Measurements from ENCODE around the gene IL17F.
A peak's percentile ranks its signal among the peaks of the same experiment; 100 is the strongest.

The IL17F gene

DNA sequence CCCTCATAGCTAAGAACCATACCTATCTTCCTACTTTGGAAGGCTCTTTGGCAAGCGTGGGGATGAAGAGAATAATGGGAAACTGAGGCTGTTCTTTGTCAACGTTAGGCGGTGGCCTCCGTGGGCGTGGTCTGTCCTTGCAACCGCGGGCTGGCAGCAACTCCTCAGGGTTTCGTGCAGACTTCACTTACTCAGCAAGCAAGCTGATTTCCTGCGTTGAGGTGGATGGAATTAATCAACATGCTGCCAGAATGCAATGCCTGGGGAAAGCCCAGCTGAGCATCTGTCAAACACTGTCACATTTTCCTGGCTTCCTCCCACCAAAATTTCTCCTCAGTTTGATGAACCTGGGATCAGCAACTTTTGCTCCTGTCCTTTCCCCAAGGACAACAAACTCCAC lies 9.2 kb upstream of the IL17F start:
- in situ Hi-C loops (cut with MboI; ENCODE audit: low pct_unique_long_range_greater_than_20kb, low sequenced_read_pairs): no loop called here
- DNase-seq: no peak

DNA sequence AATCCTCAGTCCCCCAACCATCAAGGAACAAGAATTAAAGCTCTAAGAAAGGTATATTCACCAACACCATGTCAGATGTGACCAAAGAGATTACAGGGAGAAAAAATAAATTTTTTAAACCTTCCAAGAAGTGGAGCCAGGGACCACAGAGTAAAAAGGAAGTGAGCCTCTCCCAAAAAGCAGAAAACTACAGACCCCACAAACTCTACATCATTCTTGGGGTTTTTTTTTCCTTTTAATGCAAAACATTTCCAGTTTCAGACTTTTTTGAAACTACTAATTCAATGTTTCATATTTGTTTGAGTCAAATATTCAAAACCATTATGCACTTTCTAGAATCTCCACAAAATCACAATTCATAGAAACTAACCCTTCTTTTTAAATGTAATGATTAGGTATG lies 6.8 kb upstream of the IL17F start:
- no peak for DNase-seq
- in situ Hi-C loops (cut with MboI; ENCODE audit: low pct_unique_long_range_greater_than_20kb, low sequenced_read_pairs): no loop called here

DNA sequence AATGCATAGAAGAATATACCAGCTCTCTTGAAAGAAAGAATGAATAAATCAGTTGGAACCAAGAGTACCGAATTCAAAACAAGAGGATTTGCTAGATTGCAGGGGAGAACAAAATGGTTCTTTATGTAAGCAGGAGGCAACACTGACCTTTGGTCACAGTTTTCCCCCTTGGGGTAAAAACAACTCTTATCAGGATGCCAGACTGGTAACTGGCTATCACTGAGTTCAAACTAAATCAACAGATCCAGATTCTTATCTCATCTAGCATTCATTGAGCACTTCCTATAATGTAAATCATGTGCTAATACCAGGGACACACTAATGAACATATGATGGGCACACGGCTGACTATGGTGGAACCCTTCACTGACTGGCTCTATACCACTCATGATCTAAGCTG lies 4.8 kb upstream of the IL17F start:
- in situ Hi-C loops (cut with MboI; ENCODE audit: low pct_unique_long_range_greater_than_20kb, low sequenced_read_pairs): no loop called here
- DNase-seq: no peak

DNA sequence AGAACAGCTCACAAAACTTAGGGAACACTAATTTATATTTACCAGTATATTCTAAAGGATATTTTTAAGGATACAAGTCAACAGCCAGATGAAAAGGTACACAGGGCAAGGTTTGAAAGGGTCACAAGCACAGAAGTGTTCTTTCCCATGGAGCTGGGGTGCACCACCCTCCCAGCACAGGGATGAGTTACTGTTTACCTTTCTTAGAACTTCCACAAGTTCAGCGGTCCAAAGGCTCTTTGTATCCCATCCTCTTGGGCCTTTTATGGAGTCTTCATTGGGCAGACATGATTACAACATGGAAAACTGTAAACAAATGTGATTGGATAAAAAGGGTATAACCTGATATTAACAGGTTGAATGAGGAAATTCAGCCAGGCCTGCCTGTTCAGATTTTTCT lies 1.1 kb upstream of the IL17F start:
- in situ Hi-C loops (cut with MboI; ENCODE audit: low pct_unique_long_range_greater_than_20kb, low sequenced_read_pairs): no loop called here
- no peak for DNase-seq

DNA sequence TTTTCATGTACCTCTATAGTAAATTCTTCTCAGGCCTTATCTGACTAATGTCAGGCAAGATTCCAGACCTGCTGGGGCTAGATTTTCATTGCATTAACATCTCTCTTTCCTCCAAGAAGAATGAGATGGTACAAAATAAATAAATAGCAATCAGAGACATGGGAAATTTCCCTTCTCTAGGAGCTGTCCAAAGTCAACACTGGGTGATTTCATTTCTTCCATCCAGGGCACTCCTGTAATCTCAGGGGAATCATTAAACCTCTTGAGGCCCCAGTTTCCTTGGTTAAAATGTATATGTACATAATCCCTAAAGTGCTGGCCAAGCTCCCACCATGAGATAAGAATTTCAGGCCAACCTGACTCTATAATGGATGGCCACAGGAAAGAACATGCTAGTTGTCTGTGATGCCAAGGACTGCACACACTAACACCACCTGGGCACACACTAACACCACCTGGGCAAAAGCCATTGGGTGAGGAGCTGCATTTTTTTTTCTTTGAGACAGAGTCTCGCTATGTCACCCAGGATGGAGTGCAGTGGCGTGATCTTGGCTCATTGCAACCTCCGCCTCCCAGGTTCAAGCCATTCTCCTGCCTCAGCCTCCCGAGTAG lies 912 bp downstream of the IL17F start:
- no peak for DNase-seq

DNA sequence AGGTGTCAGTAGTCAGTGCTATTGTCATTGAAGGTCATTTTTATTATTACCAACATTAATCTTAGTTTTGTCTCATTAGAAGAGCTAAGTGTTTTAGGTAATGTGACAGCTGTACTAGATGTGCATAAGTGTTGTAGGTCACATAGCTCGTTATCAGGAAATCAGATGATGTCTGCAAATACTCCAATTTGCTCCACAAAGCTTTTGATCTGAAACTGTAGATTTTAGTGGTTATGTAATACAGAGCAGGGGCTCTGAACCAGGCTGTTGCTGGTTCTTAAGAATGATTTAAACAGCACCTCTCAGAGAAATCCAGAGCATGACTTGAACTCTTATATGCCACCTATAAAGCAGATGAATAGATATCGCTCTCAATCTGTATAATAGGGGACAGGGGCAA lies 2.5 kb downstream of the IL17F start:
- DNase-seq: no peak

More for the DNA sequence above, 912 bp downstream of the IL17F start:
- in situ Hi-C loops (cut with MboI; ENCODE audit: low pct_unique_long_range_greater_than_20kb, low sequenced_read_pairs): no loop called here

DNA sequence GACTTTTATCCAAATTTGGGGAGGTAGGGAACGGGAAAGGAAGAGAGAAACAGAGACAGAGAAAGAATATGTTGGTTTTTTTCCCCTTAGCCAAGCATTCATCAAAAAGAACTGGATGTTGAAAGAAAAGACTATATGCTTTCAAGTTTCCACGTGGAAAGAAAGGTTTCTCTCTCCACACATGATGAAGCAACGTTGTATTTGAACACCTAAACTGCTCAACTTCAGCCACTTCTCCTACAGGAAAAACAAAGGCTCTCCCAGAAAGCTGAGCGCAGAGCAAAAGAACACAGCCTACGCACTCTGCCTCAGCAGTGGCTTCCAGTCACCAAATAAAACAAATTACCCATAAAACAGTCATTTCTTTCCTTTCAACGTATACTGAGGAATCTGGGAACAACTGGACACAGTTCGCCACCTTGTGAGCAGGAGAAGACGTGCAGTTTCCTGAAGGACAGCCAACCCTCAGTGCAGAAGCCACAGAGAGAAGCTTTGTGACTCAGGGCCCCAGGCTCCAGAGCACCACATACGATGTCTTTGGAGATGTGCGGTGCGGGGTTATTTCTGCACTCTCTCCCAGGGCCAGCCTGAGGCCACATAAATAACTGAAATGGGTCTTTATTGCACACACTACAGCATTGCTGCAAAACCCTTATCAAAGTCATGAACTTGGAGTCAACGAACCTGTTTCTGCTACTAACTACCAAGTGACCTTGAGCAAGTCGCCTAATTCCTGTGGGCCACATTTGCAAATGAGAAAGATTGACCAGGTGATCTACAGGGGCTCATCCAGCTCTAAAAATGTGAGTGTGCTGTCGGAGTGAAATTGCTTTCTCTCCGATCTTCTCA lies 10.1 kb downstream of the IL17F start:
- peak; percentile 49 for DNase-seq
- in situ Hi-C loops (cut with MboI; ENCODE audit: low pct_unique_long_range_greater_than_20kb, low sequenced_read_pairs): no loop called here

More for the DNA sequence above, 2.5 kb downstream of the IL17F start:
- in situ Hi-C loops (cut with MboI; ENCODE audit: low pct_unique_long_range_greater_than_20kb, low sequenced_read_pairs): no loop called here

DNA sequence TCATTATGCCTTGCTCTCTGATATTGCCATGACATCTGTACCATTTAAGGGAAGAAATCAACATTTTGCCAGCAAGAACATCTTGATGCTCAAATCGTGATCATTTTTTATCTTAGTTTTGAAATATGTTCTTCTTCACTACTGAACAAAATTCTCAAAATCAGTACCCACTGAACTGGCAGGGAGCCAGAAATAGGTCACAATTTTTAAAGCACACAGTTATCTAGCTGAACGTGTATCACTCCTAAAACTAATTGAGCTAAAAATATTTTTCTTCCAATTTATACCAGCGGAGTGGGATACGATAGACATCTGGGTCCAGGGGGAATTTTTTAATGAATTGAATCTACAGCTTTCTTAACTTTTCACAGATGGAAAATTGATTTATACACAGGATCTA lies 11.3 kb downstream of the IL17F start:
- no peak for DNase-seq
- in situ Hi-C loops (cut with MboI; ENCODE audit: low pct_unique_long_range_greater_than_20kb, low sequenced_read_pairs): no loop called here

DNA sequence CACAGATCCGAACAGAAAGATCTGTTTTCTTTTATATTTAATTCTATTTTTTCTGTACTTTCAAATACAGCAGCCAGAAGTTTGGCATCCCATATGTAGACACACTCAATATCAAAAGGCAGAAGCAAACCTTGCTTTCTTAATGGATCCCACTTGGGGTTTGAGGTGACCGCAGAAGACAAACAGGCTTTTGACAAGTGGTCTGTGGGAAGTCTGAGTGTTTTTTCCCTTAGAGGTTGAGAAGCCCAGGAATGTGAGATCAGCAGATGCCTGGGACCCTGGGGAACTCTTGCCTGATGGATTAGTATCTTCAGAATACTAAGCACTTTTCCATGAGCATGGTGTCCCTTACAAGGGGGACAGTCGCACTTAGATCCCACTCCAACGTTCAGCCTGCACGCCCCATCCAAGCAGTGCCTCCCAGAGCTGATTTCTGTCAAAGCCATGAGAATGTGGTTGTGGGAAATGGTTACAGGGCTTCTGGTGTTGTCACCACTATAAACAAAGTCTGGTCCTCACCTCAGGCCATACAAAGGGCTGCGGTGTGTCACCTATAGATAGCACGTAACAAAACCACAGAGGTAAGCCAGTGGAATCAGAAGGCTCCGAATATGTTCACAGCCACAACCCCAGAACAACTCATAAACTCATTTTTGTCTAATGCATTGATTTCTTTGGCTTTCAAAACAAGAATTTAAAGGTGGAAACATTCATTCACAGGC lies 12.7 kb downstream of the IL17F start:
- in situ Hi-C loops (cut with MboI; ENCODE audit: low pct_unique_long_range_greater_than_20kb, low sequenced_read_pairs): no loop called here
- no peak for DNase-seq

DNA sequence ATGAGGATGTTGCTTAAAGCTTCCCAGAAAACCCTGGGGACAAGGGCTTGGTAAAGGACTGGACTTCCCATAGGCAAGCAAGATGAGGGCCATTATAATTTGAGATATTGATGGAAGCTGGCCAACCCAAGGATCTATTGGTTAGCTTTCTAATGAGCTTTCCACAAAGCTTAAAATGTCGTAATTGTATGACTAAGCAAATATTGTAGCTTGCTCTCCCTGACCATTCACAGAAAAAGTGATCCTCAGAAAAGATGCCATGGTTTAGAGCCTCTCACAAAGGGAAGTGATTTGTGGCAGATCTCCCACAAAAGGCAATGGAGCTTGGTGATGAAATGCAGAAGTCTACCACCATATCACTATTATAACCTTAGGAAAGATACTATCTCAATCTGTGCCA lies 13.6 kb downstream of the IL17F start:
- in situ Hi-C loops (cut with MboI; ENCODE audit: low pct_unique_long_range_greater_than_20kb, low sequenced_read_pairs): no loop called here
- DNase-seq: no peak

DNA sequence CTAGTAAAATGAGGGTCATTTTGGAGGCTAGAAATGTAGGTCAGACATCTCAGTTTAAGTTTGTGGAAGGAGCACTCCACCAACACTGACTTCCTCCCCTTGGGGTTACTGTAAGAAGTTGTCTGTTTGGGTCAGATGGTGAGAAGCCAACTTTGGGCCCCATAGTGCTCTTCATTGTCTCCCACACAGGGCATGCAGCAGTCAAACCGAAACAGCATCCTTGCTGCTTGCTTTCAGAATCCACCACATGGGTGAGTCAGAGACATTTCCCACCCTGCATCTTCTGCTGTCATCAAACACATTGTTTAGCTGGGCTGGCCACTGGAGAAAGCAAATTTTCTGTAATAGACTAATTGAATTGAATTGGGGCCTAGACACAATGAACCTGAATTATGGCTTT lies 16.8 kb downstream of the IL17F start:
- DNase-seq: no peak
- in situ Hi-C loops (cut with MboI; ENCODE audit: low pct_unique_long_range_greater_than_20kb, low sequenced_read_pairs): no loop called here

DNA sequence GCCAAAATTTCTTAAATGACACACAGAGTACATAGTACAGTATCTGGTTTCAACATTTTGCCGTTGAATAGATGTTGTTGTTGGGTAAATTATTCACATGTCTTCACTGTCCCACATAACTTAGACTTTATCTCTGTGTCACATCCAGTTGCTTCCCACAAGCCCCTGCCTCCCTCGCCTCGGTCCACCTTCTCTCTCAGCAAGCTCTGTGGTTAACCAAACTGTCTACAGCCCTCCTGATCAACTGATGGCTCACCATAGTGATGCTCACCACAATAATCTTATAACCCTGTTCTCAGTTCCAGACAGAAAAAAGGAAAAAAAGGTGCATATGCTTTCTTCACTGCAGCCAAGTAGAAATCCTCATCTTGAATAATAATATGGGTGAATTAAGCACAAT lies 23.0 kb downstream of the IL17F start:
- in situ Hi-C loops (cut with MboI; ENCODE audit: low pct_unique_long_range_greater_than_20kb, low sequenced_read_pairs): no loop called here

DNA sequence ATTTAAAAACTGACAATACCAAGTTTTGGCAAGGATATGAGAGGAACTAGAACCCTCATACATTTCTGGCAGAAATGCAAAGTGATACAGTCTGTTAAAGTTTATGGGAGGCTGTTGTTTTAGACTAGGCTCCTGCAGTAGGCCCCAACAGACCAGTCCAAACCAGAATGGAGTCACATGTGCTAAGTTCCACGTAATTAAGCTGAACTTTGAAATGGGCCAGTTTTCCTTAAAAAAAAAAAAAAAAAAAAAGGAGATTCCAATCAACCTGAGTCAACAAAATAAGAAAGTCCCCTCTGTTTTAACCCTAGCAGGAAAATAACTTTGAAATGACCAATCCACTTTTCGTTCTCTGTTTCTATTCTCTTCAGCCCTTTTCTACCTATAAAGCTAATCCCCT lies 26.5 kb downstream of the IL17F start:
- DNase-seq: no peak
- in situ Hi-C loops (cut with MboI; ENCODE audit: low pct_unique_long_range_greater_than_20kb, low sequenced_read_pairs): no loop called here

More for the DNA sequence above, 23.0 kb downstream of the IL17F start:
- peak; percentile 43 for DNase-seq

DNA sequence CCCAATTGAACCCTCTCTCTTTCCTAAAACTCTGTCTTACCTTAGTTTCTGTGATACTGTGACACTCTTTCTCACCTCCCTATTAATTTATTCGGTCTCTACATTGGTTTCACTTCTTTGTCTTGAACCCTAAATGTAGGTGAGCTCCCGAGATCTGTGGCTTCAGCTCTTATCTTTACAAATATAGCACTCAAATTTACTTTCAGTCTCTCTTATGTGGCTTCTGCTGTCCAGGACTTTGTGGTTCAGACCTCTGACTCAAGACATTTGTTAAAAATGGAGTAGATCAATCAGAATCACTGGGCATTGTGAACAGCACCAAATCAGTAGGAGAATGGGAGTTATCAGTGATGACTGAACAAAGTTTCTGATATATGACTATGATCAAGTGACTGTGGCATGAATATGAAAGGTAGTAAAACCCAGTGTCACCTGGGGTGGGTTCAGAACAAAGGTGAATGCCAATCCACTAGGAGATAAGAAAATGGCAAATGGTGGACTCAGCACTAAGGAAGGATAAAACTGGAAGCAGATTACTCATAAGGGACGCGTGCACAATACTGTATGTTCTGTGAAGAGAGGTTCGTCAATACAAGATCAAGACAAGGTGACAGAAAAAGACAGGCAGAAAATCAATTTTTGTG lies 27.2 kb downstream of the IL17F start:
- DNase-seq: no peak
- in situ Hi-C loops (cut with MboI; ENCODE audit: low pct_unique_long_range_greater_than_20kb, low sequenced_read_pairs): no loop called here

DNA sequence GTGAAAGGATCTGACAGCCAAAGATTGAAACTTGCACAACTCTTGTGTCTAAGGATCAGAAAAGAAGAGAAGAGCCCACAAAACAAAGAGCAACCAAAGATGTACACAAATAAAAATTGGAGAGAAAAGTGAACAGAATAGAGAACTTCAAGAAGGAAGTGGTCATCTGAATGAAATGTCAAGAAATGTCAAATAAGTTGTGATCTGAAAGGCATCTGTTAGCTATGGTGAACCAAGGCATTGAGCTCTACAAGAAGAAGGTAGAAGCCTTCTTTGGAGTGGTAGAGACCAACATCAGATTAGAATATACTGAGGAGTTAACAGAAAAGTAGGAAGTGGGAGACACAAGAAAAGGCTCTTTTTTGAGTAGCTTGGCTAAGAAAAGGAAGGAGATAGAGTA lies 28.5 kb downstream of the IL17F start:
- DNase-seq: no peak
- in situ Hi-C loops (cut with MboI; ENCODE audit: low pct_unique_long_range_greater_than_20kb, low sequenced_read_pairs): no loop called here

DNA sequence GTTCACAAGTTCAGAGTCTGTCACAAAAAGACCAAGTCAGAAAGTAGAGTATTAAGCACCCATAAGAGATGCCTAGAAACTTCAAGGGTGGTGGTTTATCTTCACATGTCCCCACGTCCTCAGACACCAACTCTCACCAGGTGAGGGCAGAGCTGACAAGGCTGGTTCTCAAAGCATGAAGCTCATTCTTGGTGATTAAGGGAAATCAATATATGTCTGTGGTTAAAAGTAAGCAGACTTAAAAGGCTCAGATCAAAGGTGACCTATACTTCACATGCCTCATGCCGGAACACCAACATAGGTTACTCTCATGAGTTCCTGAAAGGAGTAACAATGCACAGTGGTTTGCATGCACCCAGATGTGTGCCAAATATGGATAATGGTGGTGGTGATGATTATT lies 31.2 kb downstream of the IL17F start:
- in situ Hi-C loops (cut with MboI; ENCODE audit: low pct_unique_long_range_greater_than_20kb, low sequenced_read_pairs): no loop called here
- DNase-seq: no peak

DNA sequence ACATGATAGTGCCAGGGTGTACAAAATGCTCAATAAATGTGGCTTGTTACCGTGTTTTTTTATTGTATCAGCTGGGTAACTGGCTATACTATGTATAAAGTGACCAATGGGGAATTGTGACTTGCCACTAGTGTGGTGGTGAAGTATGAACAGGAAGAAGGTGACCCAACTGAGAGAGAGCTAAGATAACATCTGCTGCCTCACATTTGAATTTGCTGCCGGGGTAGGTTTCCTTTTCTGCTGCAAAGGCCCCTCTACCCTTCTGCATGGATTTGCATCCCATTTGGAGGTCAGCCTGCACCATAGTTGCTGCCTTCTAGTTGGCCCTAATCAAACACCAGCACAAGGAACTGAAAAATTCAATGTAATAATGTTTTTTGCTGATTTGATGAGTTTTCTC lies 34.1 kb downstream of the IL17F start:
- in situ Hi-C loops (cut with MboI; ENCODE audit: low pct_unique_long_range_greater_than_20kb, low sequenced_read_pairs): no loop called here
- DNase-seq: no peak

DNA sequence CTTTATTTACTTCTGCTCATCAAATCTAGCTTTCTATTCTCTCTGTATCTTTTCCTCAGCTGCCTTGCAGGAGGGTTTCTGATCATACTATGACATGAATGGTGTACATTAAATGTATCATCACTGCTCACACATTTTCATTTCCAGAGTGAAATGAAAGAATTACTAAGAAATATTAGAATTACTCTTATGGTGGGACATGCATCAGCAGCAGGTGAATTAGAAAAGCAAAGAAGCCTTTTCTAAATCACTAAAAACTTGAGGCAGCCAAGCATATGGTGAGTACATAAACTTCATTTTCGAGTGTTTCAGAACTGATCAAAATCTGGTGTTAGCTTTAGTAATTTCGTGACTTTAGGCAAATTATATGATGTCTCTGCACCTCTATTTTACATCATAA lies 34.5 kb downstream of the IL17F start:
- DNase-seq: no peak
- in situ Hi-C loops (cut with MboI; ENCODE audit: low pct_unique_long_range_greater_than_20kb, low sequenced_read_pairs): no loop called here

DNA sequence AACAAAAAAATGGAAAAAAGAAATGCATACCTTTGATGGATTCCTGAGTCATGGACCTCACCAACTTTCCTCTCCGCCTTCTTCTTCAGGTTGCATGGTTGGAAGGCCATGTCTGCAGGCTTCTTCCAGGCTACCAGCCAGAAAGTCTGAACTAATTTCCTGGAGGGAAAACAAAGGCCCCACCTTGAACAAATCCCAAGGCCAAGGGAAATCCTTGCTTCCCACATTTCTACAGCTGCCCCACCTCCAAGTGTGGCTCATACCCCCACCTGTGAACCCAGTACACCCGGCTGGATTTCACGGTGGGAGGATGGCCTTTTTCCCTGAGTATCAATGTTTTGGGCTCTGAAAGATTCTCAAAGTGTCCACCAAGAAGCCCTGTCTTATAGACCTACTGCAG lies 35.7 kb downstream of the IL17F start:
- in situ Hi-C loops (cut with MboI; ENCODE audit: low pct_unique_long_range_greater_than_20kb, low sequenced_read_pairs): no loop called here

DNA sequence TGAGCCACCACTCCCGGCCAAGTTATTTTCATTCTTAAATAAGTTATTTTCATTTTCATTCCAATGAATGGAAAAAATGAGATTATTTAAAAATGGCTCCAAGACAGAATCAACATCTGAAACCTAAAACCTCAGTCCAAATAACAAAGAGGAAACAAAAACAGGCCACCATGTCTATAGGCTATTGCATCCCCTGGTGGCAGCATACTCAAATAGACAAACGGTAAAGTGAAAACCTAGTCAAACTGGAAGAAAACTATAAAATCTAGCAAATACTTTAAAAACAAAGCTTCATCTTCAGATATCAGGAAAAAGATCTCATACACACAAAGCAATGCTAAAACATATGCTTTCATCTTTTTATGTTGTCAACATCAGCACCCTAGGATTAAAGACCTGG lies 37.2 kb downstream of the IL17F start:
- no peak for DNase-seq
- in situ Hi-C loops (cut with MboI; ENCODE audit: low pct_unique_long_range_greater_than_20kb, low sequenced_read_pairs): no loop called here

More for the DNA sequence above, 35.7 kb downstream of the IL17F start:
- no peak for DNase-seq
